HG03064 (cell line): ENCODE results near the gene IRAK2.
"Not testable (repeated sequence)": the region's sequence is repeated elsewhere in the genome, so short reads cannot be mapped to it uniquely, and the experiment has no call there.

Experiments
- ATAC-seq: cut with Tn5 transposase; IDR thresholded peaks from one replicate; pipeline ENCODE4 v1.9.1; 2021; ENCODE audit warnings: low read depth; ENCODE audit not compliant: unreplicated experiment

Gene IRAK2, protein sequence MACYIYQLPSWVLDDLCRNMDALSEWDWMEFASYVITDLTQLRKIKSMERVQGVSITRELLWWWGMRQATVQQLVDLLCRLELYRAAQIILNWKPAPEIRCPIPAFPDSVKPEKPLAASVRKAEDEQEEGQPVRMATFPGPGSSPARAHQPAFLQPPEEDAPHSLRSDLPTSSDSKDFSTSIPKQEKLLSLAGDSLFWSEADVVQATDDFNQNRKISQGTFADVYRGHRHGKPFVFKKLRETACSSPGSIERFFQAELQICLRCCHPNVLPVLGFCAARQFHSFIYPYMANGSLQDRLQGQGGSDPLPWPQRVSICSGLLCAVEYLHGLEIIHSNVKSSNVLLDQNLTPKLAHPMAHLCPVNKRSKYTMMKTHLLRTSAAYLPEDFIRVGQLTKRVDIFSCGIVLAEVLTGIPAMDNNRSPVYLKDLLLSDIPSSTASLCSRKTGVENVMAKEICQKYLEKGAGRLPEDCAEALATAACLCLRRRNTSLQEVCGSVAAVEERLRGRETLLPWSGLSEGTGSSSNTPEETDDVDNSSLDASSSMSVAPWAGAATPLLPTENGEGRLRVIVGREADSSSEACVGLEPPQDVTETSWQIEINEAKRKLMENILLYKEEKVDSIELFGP

DNA sequence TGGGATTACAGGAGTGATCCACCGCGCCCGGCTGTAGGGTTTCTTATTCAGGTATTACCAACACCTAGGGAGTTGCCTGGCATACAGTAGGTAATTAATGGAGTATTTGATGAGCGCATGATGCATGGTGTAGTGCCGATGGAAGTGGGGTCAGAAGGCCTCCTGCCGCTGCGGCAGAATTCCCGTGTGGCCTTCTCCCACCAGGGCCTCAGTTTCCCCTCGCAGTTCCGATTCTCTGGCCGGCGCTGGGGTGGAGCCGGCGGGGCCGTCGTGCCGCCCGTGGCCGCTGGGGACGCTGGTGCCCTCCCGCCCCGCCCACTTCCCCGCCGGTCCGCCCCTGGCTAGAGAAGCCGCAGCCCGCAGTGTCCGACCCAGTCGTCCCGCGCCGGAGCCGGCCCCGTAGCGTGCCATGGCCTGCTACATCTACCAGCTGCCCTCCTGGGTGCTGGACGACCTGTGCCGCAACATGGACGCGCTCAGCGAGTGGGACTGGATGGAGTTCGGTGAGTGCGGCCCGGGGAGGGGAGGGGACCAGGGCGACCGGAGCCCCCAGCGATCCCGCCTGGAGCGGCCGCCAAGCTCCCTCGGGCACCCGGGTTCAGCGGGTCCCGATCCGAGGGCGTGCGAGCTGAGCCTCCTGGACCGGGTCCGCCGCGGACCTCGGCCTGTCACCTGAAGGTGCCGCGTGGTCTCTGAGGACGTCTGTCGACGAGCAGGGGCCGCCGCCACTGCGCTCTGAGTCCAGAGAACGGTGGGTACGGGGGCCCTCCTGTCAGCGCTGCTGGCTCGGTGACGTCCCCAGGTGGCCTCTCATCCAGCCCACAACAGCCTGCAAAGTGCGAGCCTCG, at the start of gene IRAK2:
TSS of gene IRAK2 (plus strand) at position 374 of the 848 bp plus-strand sequence. CDS start at position 410, 36 bp downstream.
- peak; percentile 88 for ATAC-seq

DNA sequence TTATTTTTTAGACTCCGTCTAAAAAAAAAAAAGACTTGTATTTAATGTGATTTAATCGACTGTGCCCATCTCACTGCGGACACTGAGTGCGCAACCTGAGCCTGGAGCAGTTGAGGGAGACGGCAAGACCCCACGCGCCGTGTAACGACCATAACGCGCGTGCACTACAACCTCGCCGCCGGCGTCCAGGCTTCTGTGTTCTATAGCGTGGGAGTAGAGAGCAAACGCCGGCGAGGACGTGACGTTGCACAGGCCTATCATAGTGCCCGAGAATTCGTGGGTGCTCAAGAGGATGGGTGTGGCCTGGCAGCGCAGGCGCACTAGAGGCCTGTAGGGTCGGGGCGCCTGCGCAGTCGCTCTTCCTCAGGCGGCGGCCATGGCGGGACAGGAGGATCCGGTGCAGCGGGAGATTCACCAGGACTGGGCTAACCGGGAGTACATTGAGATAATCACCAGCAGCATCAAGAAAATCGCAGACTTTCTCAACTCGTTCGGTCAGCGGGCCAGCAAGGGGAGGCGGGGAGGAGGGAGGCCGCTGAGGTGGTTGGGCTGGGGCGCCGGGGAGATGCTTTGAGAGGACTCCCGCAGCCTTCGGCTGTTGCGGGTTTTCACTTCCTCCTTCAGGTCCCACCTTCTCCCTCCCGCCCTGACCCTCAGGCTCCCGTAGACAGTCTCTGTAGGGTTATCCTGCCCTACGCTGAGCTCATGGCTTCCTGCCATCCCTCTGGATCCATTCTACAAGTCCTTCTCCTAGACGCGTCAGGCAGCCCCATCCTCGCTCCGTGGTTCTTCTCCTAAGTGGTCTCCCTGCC, 49.2 kb upstream of the IRAK2 start, which contains the start of gene BRK1:
TSS of gene BRK1 (plus strand) at position 350 of the 812 bp plus-strand sequence. CDS start at position 377, 27 bp downstream.
- peak; percentile 95 for ATAC-seq

DNA sequence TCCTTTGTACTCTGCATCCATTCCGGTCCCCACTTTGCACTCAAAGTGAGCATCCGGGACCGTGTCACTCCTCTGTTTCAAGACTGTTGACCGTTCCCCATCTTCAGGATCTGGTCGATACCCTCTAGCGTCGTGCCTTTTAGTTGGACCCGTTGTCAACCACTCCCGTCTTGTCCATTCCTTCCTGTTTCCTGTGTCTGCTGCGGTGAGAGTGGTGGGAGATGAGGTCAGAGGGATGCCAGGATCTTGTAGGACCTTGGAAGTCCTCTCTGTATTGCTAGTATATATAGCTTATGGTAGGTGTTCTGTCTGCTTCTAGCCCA, 48.6 kb upstream of the IRAK2 start:
- ATAC-seq, result no peak

DNA sequence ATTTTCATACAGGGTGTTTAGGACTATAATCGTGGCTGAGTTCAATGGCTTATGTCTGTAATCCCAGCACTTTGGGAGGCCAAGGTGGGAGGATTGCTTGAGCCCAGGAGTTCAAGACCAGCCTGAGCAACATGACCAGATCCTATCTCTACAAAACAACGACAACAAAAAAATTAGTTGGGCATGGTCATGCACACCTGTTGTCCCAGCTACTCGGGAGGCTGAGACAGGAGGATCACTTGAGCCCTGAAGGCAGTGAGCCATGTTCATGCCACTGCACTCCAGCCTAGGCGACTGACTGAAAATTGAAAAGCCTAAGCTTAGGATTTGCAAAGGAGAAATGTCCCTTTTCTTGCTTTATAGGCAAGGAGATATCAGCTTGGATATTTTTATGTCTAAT, 47.8 kb upstream of the IRAK2 start:
- ATAC-seq, result no peak

DNA sequence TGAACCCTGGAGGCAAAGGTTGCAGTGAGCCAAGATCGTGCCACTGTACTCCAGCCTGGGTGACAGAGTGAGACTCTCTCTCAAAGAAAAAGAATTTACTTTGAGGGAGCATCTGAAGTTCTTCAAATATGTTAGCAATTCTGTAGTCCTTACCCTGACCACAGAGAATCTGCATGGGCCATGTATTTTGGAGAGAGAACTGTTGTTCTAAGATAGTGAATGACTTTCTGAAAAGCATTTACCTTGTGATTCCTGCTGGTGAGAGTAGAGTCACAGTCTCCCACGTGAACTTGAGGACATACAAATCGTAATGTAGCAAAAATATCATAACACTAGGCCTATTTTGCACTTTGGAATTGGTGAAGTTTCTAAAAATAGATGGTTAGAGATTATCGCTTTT, 45.3 kb upstream of the IRAK2 start:
- no peak for ATAC-seq

DNA sequence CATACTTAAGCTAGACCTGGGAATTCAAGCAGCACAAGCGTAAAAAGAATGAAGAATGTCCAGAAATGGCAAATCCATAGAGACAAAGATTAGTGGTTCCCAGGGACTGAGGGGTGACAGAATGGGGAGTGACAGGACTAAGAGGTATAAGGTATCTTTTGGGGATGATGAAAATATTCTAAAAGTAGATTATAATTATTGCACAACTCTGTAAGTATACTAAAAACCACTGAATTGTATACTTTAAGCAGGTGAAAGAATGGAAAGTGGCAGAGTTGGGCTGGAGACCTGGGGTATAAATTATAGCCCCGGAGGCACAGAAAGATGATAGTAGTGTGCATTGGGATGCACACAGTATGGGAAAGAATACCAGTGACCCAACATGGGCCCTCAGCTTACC, 43.7 kb upstream of the IRAK2 start:
- ATAC-seq, result no peak

DNA sequence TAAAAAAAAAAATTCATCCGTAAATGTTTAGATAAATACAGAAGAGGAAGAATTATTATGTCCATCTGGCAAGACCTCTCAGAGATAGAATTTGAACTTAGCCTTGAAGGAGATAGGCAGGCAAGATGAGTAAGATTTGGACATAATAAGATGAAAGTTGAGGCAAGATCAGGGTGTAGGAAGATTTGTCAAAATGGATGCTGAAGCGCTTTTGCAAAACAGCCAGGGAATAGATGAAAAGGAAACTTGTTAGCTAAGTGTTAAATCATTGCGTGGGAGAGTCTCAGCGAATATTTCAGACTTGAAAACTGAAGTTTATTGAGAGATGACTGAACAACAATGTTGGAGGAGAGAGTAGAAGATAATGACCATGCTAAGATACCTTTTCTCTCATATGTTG, 42.0 kb upstream of the IRAK2 start:
- ATAC-seq, result no peak

DNA sequence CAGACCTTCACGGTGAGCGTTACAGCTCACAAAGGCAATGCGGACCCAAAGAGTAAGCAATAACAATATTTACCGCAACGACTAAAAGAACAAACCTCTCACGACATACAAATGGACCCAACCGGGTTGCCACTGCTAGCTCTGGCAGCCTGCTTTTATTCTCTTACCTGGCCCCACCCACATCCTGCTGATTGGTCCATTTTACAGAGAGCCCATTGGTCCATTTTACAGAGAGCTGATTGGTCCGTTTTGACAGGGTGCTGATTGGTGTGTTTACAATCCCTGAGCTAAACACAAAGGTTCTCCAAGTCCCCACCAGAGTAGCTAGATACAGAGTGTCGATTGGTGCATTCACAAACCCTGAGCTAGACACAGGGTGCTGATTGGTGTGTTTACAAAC, 28.8 kb upstream of the IRAK2 start:
- not testable (repeated sequence) for ATAC-seq

DNA sequence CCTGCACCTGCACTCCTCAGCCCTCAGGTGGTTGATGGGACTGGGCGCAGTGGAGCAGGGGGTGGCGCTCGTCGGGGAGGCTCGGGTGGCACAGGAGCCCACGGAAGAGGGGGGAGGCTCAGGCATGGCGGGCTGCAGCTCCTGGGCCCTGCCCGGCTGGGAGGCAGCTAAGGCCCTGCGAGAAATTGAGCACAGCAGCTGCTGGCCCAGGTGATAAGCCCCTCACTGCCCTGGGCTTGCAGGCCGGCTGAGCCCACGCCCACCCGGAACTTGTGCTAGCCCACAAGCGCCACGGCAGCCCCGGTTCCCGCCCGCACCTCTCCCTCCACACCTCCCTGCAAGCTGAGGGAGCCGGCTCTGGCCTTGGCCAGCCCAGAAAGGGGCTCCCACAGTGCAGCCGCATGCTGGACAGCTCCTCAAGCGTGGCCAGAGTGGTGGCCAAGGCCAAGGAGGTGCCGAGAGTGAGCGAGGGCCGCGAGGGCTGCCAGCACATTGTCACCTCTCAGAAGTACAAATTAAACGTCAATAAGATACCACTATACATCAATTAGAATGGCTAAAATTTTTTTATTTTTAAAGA, 28.2 kb upstream of the IRAK2 start:
- ATAC-seq, result no peak

DNA sequence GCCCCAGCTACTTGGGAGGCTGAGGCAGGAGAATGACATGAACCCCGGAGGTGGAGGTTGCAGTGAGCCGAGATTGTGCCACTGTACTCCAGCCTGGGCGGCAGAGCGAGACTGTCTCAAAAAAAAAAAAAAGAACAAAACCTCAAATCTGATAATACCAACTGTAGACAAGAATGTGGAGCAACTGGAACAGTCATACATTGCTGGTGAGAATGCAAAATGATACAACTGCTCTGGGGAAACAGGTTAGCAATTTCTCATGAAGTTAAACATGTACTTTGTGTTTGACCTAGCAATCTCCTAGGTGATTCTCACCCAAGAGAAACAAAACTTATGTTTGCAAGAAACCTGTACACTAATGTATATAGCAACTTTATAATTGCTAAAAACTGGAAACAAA, 27.5 kb upstream of the IRAK2 start:
- ATAC-seq, result no peak

DNA sequence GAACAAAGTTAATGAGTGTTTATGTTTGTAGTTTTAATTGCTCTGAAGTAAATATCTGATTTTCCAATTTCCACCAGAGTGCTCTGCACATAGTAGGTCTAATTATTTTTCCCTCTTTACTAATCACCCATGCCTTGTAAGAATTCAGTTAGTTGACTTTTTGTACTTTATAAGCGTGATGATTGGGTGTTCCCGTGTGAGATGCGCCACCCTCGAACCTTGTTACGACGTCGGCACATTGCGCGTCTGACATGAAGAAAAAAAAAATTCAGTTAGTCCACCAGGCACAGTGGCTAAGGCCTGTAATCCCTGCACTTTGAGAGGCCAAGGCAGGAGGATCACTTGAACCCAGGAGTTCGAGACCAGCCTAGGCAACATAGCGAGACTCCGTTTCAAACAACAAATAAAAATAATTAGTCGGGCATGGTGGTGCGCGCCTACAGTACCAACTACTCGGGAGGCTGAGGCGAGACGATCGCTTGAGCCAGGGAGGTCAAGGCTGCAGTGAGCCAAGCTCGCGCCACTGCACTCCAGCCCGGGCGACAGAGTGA, 23.6 kb upstream of the IRAK2 start:
- ATAC-seq, result no peak

DNA sequence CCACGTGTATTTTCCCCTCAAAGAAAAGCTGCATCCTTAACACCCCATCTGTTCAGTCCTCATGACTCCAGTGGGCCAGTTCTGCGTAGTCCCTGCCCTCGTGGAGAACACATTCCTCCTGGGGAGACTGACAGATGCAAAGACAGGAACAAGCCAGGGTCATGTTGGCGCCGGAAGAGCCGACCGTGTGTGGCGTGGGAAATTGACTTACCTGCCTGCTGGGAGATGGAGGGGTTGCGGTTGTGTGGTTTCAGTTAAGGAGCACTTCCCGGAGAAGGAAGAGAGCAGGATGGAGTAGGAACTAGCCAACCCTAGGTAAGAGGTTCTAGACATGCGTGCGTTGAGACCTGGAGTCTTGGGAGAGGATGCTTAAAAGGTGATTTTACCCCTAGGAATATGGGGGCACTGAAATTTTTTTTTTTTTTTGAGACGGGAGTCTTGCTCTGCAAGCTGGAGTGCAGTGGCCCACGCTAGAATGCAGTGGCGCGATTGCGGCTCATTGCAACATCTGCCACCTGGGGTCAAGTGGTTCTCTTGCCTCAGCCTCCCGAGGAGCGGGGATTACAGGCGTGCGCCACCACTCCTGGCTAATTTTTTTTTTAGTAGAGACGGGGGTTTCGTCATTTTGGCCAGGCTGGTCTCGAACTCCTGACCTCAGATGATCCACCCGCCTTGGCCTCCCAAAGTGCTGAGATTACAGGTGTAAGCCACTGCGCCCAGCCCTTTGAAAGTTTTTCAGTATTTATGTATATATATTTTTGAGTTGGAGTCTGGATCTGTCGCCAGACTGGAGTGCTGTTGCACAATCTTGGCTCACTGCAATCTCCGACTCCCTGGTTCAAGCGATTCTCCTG, 21.8 kb upstream of the IRAK2 start:
- no peak for ATAC-seq

DNA sequence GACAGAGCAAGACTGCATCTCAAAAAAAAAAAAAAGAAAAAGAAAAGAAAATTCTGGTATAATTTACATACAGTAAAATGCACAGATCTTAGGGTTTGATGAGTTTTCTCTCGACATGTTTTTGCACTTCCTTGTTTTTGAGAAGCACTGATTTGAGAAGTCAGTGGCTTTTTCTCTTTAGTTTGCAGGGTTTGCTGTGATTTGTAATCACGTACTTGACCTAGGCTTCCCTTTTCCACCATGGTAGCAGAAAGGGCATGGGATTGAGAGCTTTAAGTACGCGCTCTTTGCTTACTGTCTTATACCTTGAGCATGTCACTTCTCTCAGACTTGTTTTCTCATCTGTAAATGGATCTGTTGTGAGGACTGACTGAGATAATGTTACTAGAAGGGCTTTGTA, 19.0 kb upstream of the IRAK2 start:
- no peak for ATAC-seq

DNA sequence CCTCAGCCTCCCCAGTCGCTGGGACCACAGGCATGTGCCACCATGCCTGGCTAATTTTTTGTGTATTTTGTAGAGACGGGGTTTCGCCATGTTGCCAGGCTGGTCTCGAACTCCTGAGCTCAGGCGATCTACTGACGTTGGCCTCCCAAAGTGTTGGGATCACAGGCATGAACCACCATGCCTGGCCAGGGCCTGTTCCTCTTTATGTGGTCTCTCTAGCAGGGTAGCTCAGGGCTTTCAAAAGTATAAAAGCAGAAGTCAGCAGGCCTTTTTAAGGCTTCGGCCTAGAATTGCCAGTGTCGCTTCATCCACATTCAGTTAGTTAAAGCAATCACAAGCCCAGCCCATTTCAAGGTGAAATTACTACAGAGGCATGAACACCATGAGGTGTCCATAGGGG, 15.5 kb upstream of the IRAK2 start:
- ATAC-seq, result no peak

DNA sequence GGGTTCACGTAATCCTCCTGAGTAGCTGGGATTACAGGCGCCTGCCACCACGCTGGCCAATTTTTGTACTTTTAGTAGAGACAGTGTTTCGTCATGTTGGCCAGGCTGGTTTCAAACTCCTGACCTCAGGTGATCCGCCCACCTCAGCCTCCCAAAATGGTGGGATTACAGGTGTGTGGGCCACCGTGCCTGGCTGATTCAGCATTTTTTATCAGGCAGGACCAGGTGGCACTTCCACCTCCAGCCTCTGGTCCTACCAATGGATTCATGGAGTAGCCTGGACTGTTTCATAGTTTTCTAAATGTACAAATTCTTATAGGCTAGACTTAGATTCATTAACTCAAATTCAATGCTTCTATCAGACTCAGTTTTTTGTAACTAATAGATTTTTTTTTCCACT, 13.7 kb upstream of the IRAK2 start:
- no peak for ATAC-seq

DNA sequence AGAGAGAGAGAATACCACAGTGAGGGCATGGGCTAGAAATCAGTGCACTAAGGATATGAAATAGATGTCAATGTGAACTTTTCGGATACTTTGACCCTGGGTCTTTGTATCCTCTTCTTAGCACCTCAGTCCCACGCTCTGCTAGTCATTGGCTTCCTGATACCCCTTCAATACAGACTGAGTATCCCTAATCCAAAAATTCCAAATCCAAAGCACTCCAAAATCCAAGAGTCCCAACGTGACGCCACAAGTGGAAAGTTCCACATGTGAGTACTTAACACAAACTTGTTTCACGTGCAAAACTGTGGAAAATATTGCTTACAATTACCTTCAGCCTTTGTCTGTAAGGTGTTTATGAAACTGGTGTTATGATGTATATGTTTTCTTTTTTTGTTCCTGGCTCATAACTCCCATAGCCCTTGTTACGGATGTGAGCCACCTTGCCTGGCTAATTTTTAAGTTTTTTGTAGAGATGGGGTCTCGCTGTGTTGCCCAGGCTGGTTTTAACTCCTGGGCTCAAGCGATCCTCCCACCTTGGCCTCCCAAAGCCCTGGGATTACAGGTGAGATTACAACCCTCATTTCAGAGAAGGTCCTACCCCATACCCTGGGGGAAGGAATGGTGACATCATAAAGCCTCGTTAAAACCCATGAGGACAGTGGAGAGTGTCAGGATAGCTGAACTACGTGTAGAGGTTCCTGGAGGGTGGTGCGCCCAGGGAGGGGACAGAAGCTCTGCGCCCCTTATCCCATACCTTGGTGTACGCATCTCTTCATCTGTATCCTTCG, 10.2 kb upstream of the IRAK2 start:
- no peak for ATAC-seq

DNA sequence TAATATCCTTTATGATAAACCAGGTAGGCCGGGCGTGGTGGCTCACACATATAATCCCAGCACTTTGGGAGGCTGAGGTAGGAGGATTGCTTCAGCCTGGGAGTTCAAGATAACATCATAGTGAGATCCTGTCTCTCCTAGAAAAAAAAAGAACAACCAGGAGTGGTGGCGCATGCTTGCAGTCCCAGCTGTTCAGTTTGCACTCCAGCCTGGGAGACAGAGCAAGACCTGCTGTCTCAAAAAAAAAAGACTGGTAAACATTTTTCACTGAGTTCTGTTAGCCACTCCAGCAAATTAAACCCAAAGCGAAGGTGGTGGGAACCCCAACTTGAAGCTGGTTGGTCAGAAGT, 9.6 kb upstream of the IRAK2 start:
- ATAC-seq, result no peak

DNA sequence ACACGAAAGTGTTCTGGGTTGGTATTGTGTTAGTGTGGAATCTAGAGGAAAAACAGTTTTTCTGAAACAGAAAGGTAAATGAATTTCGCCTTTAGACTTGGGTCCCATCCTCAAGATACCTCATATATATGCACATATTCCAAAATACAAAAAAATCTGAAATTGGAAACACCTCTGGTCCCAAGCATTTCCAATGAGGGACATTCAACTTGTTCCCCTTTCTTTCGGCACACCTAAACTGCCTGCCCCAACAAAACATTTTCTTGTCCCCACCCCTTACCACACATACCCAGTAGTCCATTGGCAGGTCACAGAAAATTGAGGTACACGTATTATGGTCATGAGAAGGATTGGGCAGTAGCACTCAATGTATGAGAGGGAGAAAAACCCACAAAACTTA, 9.1 kb upstream of the IRAK2 start:
- ATAC-seq, result no peak
